HG03139 (cell line): Measurements from ENCODE around the gene DPEP1.

Source experiments
- ATAC-seq: cut with Tn5 transposase; IDR thresholded peaks from one replicate; pipeline ENCODE4 v1.9.1; 2021; ENCODE audit not compliant: unreplicated experiment

Gene DPEP1

GRCh38 chr16:89598199-89598598 is 15.2 kb upstream of the DPEP1 start:
- ATAC-seq: no peak

DNA sequence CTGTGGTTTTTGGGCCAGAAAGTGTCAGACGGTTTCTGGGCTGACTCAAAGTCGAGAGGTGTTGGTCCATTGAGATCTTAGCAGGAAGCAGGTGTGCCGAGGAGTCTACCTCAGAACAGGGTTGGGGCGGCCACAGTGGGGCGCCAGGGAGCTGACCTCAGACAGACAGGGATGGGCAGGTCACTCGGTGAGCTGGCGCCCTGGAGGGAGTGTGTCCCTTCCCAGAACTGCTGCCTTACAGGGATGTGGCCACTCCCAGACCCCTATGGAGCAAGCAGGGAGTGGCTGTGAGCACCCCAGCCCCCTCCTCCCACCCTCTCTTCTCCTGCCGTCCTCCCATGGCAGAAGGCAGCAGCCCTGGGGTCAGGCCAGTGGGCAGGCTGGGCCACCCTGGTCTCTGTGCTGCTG is 14.0 kb upstream of the DPEP1 start:
- ATAC-seq: no peak

GRCh38 chr16:89599902-89600301 is 13.5 kb upstream of the DPEP1 start:
- ATAC-seq: no peak

DNA sequence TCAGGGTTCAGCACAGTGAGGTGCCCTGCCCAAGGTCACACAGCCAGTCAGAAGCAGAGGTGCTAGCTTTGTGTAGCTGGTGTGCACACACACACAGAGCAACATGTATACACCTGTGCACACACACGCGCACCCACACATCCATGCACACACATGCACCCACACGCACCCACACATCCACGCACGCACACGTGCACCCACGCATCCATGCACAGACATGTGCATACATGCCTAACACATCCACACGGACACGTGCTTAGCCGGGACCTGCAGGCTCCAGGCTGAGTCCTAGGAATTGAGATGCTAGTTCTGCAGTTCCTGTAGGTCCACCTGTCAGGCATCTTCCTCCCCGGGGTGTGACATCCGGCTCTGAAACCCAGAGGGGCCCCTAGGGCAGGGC is 13.0 kb upstream of the DPEP1 start:
- ATAC-seq: no peak

GRCh38 chr16:89600956-89601355 is 12.5 kb upstream of the DPEP1 start:
- no peak for ATAC-seq

DNA sequence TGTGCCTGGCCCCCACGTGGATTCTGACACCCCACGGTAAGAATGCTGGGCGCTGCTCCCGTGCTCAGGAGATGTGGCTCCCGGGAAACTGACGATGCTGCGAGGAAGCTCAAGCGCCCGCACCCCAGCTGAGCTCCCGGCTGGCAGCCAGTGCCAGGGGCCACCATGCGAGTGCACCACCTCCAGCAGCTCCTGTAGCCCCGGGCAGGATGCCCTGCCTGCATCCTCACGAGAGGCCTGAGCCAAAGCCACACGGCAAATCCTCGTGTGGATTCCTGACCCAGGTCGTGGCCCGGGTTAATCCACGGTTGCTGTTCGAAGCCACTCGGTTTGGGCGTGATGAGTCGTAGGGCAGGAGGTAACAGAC is 11.6 kb upstream of the DPEP1 start:
- ATAC-seq: no peak

DNA sequence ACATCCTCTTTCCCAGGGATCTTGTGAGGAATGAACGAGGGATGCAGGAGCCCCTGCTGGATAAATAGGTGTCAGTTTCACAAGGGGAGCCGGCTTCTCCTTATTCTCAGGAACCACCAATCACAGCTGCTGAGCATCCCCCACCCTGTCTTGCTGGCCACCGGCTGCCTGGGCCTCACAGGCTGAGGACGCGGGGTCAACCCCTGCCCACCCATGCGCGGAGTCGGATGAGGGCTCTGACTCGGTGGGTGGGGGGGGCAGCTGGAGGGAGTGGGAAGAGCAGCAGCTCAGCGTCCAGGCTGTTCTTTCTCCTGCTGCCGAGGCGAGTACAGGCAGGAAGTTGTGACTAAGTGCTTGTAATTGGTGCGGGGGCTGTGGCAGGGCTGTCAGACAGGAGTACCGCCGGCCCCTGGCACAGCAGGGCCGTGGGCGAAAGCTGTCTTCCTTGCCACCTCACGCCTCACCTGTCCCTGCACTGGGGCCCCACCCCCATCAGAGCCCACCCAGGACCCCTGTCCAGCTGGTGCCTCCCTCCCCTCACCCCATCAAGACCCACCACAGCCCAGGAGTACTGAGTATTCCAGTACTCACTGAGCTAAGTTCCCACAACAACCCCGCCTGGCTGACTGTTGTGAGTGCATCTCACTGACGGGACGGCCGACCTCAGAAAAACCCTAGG is 11.0 kb upstream of the DPEP1 start:
- no peak for ATAC-seq

DNA sequence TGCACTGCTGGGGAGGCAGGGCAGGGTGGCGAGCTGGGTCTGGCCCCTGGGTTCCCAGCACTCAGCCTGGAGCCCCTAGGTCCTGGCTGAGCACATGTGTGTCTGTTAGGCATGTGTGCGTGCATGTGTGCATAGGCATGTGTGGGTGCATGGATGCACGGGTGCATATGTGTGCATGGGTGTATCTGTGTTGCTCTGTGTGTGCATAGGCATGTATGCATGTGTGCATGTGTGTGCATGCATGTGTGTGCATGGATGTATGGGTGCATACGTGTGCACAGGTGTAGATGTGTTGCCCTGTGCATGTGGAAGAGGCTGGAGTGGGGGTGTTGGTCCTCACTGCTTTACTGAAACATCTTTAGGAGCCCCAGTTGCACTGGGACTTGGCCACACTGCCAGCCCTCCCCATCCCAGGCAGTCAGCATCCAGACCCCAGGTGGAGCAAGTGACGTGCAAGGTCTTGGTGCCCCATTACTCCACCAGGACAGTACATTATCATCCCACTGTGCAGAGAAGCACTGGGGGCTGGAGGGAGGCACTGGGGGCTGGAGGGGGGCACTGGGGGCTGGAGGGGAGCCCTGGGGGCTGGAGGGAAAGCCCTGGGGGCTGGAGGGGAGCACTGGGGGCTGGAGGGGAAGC is 10.4 kb upstream of the DPEP1 start:
- no peak for ATAC-seq

DNA sequence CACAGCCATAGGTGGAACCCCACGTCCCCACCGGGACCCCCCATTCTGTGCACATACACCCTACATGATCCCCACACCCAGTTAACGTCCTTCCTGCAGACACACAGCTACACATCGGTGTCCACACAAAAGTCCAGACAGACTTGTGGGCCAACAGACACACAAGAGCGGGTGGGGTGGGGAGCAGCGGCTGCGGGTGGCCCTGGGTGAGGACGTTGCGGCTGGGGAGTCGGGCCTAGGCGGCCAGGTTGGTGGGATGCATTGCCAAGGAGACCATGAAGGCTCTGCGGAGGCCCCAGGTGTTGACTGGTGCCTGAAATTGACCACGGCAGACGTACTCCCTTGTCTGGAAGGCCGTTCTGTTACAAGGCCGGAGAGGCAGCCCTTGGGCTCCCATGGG is 8.7 kb upstream of the DPEP1 start:
- ATAC-seq: no peak

DNA sequence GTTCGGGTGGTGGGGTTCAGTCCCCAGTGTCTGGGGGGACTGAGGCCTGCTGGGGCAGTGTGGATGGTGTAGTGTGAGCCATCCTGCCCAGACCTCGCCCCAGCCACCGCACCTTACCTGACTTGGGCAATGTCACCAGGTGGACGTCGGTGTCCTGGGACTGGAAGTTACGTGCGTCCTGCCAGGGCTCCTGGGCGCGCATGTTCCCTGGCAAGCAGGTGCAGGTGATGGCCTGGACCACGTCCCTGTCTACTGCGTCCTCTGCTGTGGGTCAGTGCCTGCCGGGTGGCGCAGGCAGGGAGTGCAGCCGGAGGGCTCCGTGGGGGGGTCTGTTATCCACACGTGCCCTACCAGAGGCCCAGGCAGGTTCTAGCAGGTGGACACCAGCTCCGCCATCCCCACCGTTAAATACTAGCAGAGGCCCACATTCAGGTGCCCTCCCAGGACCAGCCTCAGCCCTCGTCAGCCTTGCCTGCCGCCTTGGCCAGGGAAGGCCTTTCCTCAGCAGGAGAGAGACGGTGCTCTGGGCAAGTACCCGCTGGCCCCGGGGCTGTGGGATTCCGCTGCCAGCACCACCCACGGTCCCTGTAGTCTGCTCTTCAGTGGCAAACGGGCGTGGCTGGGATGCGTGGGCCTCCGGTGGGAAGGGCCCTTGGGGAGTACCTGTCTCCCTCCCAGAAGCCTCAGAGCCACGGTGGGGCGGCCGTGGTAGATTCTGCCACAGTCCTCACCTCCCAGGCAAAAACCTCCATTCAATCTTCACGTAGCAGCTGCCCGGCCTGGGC is 8.1 kb upstream of the DPEP1 start:
- ATAC-seq: no peak

GRCh38 chr16:89606006-89606405 is 7.4 kb upstream of the DPEP1 start:
- ATAC-seq: no peak

DNA sequence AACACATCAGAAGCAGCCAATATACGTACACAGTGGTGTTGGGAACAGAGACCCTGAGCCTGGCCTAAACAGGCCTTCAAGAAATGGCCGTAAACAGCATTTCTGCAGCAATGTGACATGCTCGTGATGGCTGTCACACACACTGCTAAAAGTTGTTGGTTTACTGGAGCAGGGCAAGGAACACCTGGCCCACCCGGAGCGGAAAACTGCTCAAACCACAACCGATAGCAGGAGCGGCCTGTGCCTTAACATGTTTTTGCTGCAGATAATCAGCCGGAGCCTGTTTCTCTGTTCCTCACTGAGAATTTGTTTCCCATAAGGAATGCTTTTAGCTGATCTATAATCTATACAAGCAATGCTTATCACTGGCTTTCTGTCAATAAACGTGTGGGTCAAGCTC is 6.0 kb upstream of the DPEP1 start:
- no peak for ATAC-seq

DNA sequence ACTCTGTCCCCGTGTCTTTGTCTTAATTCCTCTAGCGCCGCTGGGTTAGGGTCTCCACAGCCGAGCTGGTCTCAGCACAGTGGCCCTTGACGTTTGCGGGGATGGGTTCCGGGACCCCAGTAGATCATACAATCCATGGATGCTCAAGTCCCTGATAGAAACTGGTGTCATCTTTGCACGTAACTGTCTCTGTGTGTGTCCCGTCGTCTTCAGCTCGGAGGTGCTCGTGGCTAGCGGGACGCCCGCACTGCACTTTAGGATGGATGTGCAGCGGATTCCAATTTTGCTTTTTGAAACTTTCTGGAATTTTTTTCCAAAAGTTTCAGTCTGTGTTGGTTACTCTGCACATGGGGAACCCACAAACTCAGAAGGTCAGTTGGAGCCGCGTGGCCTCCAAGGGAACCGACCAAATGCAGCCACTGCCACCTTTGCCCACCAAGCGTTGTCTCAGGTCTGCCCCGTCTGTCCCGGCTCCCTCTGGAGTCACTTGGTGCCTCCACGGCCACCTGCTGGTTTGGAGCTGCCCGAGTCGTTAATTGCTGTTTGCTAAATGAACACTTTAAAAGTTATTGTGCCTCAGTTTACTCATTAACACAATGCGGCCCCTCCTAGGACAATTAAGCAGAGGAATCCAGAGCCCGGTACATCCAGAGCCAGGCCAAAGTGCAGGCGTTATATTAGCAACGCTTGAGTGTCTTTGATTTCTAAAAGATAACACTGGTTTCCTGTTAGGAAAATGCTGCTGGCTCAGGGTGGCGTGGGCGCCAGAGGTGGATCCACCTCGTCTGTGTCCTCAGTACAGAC is 5.3 kb upstream of the DPEP1 start:
- no peak for ATAC-seq

GRCh38 chr16:89610108-89610453 is 3.4 kb upstream of the DPEP1 start:
- ATAC-seq: no peak

DNA sequence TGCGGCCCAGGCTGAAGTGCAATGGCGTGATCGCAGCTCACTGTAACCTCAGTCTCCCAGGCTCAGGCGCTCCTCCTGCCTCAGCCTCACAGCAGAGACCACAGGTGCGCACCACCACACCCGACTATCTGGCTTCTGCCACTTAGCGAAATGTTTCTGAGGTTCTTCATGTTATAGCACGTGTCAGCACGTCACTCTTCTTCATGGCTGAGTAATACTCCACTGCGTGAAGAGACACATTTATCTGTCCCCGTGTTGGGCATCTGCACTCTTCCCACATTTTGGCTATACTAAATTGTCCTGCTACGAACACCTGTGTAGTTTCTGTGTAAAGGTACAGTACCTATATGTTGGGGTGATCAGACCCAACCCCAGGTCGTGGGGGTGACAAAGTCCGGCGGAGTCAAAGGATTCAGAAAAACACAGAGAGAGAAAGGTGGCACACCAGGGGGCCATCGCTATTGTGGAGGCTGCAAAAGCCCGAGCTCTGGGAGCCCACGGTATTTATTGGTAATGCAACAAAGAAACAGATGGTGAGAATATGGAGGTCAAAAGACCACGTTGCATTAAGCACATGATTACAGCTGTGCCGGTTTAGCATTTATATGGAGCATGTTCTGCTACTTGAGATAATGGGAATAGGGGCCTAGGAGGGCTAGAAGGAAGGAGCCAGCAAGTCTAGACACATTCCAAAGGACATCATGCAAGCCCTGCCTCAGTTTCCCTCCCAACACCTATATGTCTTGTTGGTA is 851 bp upstream of the DPEP1 start:
- ATAC-seq: no peak

DNA sequence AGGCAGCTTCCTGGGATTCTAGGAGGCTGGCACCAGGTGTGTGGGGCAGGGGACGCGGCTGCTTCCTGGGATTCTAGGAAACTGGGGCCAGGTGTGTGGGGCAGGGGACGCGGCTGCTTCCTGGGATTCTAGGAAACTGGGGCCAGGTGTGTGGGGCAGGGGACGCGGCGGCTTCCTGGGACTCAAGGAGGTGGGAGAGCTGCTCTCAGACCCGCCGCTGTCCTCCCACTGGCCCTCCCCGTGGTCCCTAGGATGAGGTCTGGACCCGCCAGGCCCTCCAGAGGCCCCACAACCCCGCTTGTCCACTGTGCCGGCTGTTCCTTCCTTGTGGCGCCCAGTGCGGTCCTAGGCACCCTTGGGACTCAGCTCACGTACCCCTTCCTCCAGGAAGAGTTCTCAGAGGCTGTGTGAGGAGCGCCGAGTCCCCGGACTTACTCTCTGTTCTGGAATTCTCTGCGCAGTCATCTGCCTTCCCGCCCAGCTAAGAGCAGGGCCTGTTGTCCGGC is 565 bp downstream of the DPEP1 start:
- ATAC-seq: no peak

DNA sequence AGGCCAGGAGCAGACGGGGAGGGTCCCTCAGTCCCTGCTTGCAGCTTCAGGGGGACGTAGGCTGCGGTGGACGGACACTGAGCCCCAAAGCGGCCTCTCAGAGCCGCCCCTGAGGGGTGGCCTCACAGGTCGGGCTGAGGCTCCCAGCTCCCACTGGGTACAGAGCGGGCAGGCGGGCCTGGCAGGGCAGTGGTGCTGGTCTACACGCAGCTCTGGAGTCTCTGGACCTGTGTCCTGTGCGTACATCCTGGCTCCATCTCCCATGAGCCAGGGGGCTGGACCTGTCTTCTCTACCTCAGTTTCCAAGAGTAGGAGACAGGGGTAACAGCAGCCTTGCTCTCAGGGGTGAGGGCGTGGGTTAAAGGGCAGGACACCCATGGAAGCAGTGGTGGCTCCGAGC is 1.7 kb downstream of the DPEP1 start:
- no peak for ATAC-seq

DNA sequence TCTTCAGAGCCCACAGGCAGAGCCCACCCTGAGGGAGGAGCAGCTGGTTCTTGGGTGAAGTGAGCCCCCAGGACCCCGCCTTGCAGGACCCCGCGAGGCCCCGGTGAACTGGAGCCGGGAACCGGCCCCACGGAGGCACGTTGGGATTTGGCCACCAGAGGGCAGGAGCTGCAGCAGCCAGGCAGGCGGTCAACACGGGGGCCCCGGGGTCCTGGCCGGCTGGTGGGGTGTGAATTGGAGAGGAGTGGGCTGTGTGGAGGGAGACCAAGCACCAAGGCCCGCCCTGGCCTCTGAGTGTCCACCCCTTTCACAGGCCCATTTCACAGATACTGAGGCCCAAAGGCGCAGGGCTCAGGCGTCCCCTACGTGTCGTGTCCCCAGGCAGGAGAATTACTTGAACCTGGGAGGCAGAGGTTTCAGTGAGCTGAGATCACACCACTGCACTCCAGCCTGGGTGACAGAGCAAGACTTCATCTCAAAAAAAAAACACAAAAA is 2.2 kb downstream of the DPEP1 start:
- ATAC-seq: no peak

- no peak for ATAC-seq
These were observed 3.2 kb downstream of the DPEP1 start for GRCh38 chr16:89616623-89617022.

GRCh38 chr16:89617036-89617435 is 3.6 kb downstream of the DPEP1 start:
- no peak for ATAC-seq
